ENCODE measurements around the gene ALDH8A1.

Gene ALDH8A1, protein sequence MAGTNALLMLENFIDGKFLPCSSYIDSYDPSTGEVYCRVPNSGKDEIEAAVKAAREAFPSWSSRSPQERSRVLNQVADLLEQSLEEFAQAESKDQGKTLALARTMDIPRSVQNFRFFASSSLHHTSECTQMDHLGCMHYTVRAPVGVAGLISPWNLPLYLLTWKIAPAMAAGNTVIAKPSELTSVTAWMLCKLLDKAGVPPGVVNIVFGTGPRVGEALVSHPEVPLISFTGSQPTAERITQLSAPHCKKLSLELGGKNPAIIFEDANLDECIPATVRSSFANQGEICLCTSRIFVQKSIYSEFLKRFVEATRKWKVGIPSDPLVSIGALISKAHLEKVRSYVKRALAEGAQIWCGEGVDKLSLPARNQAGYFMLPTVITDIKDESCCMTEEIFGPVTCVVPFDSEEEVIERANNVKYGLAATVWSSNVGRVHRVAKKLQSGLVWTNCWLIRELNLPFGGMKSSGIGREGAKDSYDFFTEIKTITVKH

DNA sequence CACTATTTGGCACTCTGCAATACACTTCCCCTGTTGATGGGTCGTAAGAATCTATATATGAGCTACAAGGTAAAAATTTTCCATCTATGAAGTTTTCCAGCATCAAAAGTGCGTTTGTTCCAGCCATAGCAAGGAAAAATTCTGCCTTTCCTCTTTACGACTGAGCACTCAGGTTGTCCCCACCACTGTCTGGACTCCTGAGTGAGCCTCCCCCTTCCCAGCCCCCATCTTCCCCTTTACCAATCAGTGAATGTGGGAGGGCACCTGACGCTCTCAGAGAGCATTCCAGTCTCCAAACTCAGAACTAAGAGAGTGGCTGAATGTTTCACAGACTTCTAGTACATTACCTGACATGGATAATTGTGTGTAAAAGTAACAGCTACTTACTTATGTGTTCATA, at the start of gene ALDH8A1:
ALDH8A1 (minus strand) TSS at position 175 of the 400 bp plus-strand sequence; CDS start at position 127, 48 bp downstream.
- no peak for DNase-seq

DNA sequence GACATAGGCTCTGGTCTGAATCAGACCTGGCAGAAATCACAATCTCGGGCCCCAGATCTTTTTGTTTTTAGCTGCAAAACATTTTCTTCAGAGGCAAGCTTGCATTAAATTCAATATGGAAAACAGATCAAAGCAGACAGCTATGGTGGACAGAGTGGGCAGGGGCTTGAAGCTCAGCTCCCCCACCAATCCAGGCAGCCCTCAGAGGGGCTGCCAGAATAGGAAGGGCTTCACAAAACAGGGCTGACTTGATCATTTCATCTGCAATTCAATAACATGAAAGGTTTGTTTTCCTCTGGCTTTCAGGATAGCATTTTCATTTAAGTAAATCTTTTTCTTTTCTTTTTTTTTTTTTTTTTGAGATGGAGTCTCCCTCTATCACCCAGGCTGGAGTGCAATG, 49.2 kb upstream of the ALDH8A1 start:
- DNase-seq = no peak

DNA sequence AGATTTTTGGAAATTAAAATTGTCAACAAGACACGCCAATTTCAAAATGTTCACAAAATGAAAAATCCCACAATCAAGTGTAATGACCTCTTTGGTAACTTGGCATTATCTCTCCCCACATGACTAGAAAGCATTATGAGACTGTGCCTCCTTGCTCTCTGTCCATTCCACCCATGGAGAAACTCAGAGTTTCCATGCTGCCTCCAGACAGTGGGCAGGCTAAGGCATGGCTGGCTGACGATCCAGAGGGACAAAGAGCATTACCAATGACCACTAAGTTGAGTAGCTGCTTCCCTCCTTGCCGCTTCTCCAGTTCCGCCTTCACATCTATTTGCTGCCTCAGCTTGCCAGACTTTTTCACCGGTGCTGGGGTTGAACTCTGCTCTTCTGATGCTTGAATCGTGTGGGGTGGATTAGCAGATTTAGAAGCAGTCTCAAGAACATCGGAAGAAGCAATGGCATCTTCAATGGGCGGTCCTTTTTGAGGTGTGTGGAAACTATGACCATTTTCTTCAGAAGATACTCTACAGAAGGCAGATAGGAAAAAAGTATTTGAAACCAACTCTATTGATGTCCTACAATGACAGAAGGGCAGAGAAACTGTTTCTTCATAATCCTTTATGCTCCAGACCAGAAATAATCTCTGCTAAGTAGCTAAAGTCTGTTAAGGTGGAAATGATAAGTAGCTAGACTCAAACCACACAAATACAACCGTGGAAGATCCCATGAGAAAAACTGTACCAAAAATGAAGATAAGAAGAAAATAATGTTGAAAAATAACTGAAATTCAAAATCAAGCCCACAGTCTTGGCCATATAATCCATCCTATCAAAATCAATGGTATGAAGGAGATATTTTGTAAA, 47.5 kb upstream of the ALDH8A1 start:
- DNase-seq = no peak

DNA sequence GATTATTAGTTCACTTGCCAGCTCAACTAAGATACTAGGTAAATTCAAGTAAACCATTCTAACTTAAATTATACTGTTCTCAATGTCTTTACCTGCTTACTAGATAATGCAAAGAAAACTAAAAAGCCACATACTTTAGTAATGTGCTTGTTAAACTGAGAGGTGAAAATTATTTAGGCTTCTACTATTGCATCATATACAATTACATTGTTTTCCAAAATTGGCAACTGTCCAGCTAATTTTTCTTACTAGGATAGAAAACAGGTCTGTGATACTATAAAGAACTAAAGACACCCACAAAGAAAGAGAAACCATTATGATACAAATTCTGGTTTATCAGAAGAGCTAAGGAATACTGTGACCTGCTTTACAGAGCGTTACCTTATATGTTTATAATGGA, 45.6 kb upstream of the ALDH8A1 start:
- DNase-seq = no peak

DNA sequence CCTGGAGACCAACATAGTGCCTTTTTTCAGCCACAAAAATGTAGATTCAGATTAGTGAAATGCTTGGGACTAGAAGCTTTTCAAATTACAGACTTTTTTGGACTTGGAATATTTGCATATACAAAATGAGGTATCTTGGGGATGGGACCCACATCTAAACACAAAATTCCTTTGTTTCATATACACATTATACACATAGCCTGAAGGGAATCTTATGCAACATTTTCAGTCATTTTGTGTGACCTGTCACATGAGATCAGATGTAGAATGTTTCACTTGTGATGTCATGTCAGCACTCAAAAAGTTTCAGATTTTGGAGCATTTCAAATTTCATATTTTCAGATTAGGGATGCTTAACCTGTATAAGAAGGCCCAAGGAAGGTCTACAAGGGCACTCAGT, 44.5 kb upstream of the ALDH8A1 start:
- no peak for DNase-seq

DNA sequence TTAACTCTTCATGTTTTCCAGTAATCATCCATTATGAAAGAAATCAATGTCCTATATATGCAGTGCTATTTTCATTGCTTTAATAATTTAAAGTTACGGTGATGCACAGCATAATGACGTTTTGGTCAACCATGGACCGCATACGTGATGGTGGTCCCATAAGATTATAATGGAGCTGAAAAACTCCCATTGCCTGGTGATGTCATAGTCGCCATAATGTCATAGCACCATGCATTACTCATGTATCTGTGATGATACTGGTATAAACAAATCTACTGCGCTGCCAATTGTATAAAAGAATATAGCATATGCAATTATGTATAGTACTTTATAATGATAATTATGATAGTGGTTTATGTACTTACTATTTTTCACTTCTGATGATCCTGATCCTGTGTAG, 42.3 kb upstream of the ALDH8A1 start:
- no peak for DNase-seq

DNA sequence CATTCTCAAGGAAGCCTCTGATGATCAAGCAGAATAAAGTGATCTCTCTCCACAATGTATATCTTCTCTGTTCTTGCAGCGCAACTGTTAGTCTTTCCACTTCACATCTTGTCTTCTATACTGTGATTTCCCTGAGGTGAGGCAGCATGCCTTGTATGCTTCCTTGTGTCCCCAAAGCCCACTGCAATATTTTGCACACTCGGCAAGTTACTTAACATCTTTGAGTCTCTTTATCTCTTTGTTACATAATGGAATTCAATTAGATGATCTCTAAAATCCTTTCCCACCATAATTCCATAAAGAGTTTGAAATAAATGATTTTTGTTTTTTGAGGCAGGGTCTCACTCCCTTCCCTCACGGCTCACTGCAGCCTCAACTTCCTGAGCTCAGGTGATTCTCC, 40.4 kb upstream of the ALDH8A1 start:
- no peak for DNase-seq

DNA sequence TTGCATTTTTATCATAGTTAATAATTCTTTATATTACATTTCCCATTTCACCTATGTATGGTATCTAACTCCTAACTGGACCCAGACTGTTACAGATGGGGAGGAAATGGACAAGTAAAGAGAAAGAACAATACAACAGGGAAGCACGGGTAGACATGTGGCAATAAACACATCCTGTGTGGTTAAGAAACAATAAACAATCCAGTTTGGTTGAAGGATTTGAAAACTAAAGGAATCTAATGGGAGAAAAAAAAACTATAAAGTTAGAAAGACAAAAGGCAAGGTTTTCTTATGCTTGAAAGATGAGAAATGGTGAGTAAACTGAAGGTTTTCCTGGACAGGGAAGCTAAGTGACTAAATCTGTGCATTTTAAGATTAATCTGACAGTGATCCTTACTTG, 34.9 kb upstream of the ALDH8A1 start:
- DNase-seq = no peak

DNA sequence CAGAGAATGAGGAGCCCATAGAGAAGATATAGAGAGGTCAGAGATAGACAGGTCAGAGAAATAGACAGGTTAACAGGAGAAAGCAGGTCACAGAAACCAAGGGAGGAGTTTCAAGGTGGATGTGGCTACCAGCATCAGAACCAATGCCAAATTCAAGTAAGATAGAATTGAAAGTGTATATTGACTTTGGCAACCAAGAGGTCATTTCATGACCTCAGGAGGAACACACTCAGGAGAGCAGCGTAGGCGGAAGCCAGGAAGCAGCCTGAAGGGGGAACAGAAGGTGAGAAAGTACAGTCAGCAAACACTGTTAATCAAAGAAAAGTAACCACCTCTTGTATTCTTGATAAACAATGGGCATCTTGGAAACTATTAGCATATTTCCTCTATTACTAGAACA, 33.9 kb upstream of the ALDH8A1 start:
- no peak for DNase-seq

DNA sequence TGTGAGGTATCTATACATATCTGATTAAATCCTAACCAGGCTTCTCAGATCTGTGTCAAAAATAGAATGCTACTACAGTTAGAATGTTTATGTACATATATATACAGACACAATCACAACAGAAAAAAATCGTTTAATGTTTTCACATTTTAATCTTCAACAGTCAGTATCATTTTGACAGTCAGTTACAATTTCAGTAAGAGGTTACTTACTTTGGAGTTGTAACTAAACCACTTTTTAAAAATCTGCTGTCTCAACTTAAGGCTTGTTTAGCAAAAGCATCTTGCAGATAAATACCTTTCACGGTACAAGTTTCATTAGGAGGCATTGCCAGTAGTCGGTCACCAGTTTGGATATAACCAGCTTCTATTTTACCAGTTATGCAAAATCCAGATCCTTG, 32.3 kb upstream of the ALDH8A1 start:
- DNase-seq = no peak

DNA sequence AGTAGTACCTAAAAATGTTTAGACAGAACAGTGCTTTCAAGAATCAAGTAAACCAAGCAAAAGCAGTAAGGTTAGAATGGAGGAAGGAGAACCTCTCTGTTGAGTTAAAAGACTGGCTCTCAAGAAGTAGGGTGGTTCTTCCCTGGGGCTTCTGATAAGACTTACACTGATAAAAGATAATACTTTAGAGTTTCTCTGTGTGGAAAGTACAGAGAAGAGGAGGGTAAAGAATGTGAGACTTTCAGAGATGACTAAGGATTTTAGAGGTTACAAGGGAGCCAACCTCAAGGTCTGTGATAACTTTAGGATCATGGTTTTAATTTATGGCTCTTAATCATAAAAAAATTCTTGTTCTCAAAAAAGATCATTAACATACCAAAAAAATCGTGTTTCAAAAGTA, 30.9 kb upstream of the ALDH8A1 start:
- no peak for DNase-seq

DNA sequence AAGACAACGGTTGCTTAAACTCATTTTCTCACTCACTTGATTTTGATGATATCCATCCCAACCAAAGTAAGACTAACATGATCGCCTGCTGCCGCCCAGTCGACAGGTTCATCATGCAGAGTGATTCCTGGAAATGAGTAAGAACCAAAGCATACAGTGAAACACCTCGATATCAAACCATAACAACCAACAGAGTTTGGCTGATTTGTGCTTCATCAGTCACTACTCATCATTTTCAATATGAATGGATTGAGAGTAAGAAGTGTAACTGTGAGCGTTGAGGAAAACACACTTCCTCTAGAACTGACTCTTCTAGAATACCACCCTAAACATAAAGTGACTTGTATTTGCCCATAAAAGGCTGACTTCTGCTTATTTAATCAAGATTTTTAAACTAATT, 29.2 kb upstream of the ALDH8A1 start:
- DNase-seq = no peak

DNA sequence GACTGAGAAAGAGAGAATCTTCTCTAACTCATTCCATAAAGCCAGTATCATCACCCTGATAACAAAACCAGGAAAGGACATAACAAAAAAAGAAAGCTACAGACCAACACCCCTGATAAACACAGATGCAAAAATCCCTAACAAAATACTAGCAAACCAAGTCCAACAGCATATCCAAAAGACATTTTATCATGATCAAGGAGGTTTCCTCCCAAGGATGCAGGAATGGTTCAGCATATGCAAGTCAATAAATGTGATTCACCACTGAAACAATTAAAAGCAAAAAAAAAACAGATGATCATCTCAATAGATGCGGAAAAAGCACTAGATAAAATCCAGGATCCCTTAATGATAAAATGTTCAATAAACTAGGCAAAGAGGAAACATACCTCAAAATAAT, 24.5 kb upstream of the ALDH8A1 start:
- no peak for DNase-seq

DNA sequence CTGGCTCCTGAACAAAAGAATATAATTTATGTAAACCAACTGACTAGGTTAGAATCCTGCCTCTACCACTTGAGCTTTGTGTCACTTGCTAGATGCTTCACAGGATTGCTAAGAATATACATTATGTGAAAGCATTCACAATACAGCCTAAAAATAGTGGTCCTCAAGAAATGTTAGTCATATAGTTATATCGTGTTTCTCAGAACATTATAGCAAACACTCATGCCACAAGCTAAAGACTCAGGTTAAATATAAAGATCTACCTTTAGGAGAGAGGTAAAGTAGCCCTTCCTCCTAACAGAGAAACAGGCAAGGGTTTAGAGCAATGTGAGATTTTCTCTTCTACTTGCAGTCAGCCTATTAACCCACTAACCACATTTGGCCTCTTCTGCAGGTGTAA, 17.8 kb upstream of the ALDH8A1 start:
- DNase-seq = no peak

DNA sequence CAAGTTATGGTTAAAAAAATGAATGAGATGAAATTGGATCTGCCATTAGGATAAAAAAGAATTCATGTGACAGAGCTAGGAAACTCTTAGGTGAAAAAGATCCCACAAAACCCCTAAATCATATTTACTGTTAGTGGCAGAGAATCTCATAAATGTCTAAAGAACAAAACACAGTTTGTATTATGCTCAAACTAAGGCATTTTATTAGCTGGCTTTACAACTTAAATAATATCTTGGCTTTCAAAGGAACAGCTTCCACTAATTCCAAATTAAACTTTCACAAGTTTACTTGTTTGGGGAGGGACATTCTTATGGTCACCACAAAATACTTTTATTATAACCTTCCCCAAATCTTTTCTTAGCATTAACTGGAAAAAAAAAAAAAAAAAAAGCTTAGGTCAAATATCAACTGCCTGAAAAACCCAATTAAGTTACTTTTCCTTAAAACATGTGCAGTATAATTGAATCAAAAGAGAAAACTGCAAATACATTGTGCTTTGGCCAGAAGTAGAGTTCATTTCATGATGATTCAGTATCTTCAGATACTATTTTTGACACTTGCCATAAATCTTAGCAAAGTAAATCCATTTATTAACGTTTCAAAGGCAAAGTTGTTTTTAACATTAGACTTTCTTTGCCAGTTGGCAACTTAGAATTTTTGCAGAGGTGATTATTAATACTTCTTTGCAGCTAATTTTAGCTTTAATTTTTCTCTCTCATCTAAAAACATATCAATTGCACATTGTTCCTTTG, 14.7 kb upstream of the ALDH8A1 start:
- DNase-seq = no peak

DNA sequence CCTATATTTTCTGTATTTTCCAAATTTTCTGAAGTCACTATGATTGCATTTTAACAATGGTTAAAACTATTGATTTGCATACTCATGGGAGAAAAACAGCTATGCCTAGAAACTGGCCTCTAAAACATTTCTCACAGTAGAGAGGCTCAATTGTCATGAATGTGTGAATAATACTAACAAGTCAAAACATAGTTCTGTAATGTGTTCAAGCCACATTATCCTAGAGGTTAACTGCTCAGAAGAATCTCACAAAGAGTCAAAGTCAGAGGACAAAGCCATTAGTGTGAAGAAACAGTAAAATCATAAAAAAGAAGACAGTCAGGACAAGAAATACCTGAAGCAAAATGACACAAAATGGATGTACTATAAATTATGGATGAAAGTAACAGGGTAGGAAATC, 12.5 kb upstream of the ALDH8A1 start:
- DNase-seq = no peak

DNA sequence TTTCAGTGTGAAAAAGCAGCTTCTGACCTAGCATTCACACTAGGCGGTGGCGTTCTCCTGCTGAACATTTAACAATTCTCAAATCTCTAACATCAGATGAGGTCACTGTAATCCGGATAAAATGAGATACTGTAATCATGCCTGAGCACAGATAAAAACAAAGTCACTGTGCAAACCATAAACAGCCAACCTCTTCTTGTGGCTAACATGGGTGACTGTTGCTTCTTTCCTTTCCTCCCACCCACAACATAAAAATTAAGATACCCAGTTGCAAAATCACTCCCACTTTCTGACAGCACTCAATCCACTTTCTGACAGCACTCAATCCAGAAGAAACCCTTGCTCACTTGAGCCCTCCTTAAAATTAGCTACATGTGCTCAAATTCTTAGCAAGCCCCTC, 11.5 kb upstream of the ALDH8A1 start:
- DNase-seq = no peak

DNA sequence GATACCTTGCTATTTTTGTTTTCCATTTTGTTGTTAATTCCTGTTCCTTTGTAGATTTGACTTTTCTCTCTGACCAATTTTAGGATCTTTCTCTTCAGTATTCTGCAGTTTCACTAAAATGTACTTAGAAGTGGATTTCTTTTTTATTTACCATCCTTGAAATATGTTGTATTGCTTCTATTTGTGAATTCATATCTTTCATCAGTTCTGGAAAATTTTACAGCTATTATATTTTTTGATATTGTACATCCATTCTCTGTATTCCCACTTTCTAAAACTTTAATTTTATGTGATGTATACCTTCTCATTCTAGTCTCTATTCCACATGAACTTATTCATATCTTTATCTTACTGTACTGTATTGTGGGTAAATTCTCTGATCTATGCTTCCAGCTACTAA, 9.7 kb upstream of the ALDH8A1 start:
- DNase-seq = no peak

DNA sequence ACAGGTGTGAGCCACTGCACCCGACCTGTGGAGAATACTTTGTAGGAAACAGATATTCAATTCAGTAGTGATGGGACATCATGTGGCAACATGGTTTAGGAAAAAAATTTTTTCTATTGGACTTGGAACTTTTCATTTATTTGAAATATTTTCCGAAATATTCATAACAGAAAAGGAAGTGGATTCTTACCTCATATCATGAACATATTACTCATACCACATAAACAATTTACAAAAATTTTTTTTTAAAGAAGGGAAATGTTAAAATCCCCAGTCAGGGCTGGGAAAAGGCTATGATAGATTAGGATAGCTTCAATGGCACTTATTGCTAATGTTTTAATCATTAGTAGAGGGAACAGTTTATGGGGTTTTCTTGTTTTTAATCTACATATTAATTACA, 6.8 kb upstream of the ALDH8A1 start:
- DNase-seq = no peak

DNA sequence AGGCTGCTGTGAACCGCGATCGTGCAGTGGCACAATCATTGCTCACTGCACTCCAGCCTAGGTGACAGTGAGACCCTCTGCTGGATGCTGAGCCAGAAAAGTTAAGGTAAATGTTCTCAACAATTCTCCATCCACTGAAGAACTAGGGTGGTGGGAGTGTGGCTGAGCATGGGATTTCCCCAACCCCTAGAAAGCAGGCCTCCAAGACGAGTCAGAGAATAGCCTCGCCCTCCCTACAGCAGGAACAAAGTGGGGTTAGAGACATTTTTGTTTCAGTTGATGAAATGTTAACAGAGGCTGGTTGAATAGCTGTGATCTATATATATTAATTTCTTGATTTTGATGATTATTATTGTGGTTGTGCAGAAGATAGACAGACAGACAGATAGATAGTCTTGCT, 6.1 kb upstream of the ALDH8A1 start:
- DNase-seq = no peak

DNA sequence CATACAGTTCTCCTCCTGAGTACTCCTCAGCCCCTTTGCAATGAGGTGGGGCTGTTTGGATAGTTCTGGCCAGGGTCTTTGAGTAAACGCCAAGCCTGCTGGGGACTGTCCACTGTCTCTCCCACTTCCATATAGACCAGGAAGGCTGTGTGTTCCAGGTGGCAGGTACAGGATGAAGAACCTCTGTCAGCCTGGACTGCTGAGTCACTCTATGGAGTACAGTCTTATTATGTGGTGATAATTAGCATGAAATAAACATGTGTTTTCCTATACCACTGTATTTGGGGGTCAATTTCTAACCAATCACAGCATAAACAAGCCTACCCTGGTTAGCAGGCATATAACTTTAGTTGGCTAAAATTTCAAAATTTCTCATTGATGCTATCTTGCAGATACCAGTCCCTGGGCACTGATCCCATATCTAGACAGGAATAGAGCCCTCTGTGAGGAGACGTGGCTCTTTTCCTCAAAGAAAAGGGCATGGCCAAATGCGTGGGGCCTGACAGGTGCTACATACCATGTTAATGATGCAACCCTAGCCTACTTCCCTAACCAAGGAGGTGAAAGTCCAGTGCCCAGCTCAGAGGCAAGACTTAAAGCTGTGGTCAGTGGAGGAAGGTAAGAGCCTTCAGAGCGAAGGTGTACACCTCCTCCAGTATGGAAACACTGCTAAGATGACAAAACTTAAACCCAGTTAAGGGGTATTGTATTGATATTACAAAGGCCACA, 4.5 kb upstream of the ALDH8A1 start:
- DNase-seq = no peak

DNA sequence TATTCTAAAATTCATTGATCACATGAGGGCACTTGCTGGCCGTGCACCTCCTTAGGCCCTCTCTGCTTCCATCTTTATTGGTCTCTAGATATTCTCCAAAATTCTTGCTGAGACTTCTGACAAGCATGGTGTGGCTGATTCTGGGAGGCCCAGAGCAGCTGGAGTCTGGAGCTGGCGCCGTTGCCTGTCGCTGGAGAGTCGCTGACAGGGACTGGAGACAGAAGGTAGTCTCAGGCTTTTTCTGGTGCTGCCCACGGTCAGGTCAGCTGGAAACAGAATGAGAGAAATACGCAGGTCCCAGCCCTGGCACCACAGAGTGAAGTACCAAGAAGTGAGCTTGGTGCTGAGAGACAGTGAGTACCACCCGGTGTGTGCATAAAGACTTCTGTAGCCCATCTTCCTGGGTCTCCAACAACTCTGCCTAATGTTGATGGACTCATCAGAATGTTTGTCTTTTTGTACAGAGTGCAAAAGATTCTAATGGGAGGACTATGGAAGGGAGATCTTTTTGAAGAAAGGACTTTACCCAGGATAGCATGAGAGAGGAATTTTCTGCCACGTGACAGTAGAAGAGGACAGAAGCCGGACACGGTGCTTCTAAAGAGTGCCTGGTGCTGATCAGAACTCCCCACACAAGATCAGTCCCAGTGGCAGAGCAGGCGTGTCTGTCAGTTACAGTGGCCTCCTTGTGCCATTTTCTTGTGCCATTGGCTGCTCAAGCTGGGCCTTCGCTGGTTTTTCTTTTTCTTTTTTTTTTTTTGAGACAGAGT, 1.8 kb upstream of the ALDH8A1 start:
- DNase-seq = no peak

Data from activated CD8-positive, alpha-beta memory T cell treated with anti-CD3 and anti-CD28 coated beads, Interleukin-2, amount 50 U/mL, for 48 hours (primary cell).